Esophagus squamous epithelium (tissue), 5 donors: ENCODE results near the gene GALNT3. TPM values are rescaled to one million over a fixed set of nuclear protein-coding genes. Genes with fewer than 3 reads are reported as not detected.

Source experiments
- DNase-seq: peaks from one replicate; lab custom pipeline; 2025; lab: John Stamatoyannopoulos, UW
- H3K27ac ChIP-seq, 4 donors: fragments of 200-600 bp; sonication (generic); one replicate each; pipeline ENCODE4 v1.5.1; 2016 to 2019; ENCODE audit warnings: mild to moderate bottlenecking in 1 of 4
- H3K27me3 ChIP-seq, 4 donors: fragments of 200-600 bp; sonication (generic); 1 replicate in 3 of 4; 2 replicates in 1 of 4; pipeline versions ENCODE4 v1.5.1 to v1.6.0; 2017 to 2021; ENCODE audit warnings: antibody characterized with exemption in 1 of 4
- H3K36me3 ChIP-seq, 3 donors: fragments of 200-600 bp; sonication (generic); one replicate each; pipeline ENCODE4 v1.5.1; 2016 to 2019
- H3K4me1 ChIP-seq, 3 donors: fragments of 200-600 bp; sonication (generic); one replicate each; pipeline ENCODE4 v1.5.1; 2017 to 2019
- H3K4me3 ChIP-seq, 4 donors: fragments of 200-600 bp; sonication (generic); 1 replicate in 3 of 4; 2 replicates in 1 of 4; pipeline ENCODE4 v1.5.1; 2016 to 2019; ENCODE audit warnings: mild to moderate bottlenecking in 2 of 4, moderate library complexity in 1 of 4
- H3K9me3 ChIP-seq, 3 donors: fragments of 200-600 bp; sonication (generic); one replicate each; pipeline ENCODE4 v1.5.1; 2016 to 2019
- CTCF ChIP-seq, 6 experiments: fragments of 450-650 bp in 4 of 6; fragments of 200-600 bp in 2 of 6; sonication (generic) in 2 of 6; IDR thresholded peaks; one replicate each; pipeline ENCODE4 v1.5.1; 2016 to 2019; ENCODE audit warnings: antibody characterized with exemption in 6 of 6, mild to moderate bottlenecking in 4 of 6, moderate library complexity in 4 of 6
- POLR2A ChIP-seq, 4 donors: fragments of 450-650 bp; IDR thresholded peaks; one replicate each; pipeline ENCODE4 v1.6.1; 2017; ENCODE audit warnings: antibody characterized with exemption in 4 of 4, mild to moderate bottlenecking in 4 of 4, moderate library complexity in 3 of 4
- WGBS, 2 donors: methylation state at CpG; one replicate each; pipeline ENCODE4 v1.1.5; 2018; 5-methylcytosine and 5-hydroxymethylcytosine counted together
- intact Hi-C: fragments of 100-400 bp; cut with DNase I; formaldehyde crosslinking; loops from one replicate; pipeline ENCODE4 v1.15.0; 2022
- total RNA-seq, 4 donors: library from RNA; depleted of rRNA; stranded (reverse); fragments of >200 nt; gene quantifications; one replicate each; pipeline ENCODE4 v1.1.0, GENCODE V29; 2016
- donor health status: DM: yes; HTN: yes; CAD: no.

Gene GALNT3
- total RNA-seq, 4 donors from 2014 or later = 28.4 to 76.0 (median 43.3) TPM

- H3K9me3 ChIP-seq = no peaks in the 10 kb centered on the region
- peaks cover 0 to 15% (median 0%) of the 10 kb centered on the region in 3 donors for H3K36me3 ChIP-seq
- H3K4me1 ChIP-seq = peaks cover 0 to 10% (median 0%) of the 10 kb centered on the region in 3 donors
- no peak overlapping the region for H3K27ac ChIP-seq
- TF ChIP-seq POLR2A (IDR thresholded peaks at IDR 0.05) (no peak), CTCF (IDR thresholded peaks at IDR 0.05) (no peak)
- WGBS, 2 donors = 93 to 97% methylated on average over 3 of the region's 3 CpGs
- no peak overlapping the region for H3K4me3 ChIP-seq
- H3K27me3 ChIP-seq = no peaks in the 10 kb centered on the region
- intact Hi-C loops = no loop called here
- no peak for DNase-seq
Observed at GRCh38 chr2:165772183-165772582, 21.9 kb downstream of the GALNT3 start.

GRCh38 chr2:165766326-165766927, 27.6 kb downstream of the GALNT3 start:
- H3K4me3 ChIP-seq = no peak overlapping the region
- H3K36me3 ChIP-seq = peaks cover 0 to 14% (median 0%) of the 10 kb centered on the region in 3 donors
- no peaks in the 10 kb centered on the region for H3K4me1 ChIP-seq
- TF ChIP-seq CTCF (IDR thresholded peaks at IDR 0.05) (no peak), POLR2A (IDR thresholded peaks at IDR 0.05) (no peak)
- H3K9me3 ChIP-seq = no peaks in the 10 kb centered on the region
- H3K27me3 ChIP-seq = no peaks in the 10 kb centered on the region
- intact Hi-C loops = no loop called here
- no peak for DNase-seq
- no peak overlapping the region for H3K27ac ChIP-seq

- peaks cover 0 to 39% (median 0%) of the 10 kb centered on the region in 3 donors for H3K36me3 ChIP-seq
- intact Hi-C loops = no loop called here
- H3K4me1 ChIP-seq = no peaks in the 10 kb centered on the region
- H3K27ac ChIP-seq = no peak overlapping the region
- WGBS, 2 donors = 70 to 71% methylated on average over 4 of the region's 4 CpGs
- no peaks in the 10 kb centered on the region for H3K9me3 ChIP-seq
- no peak for DNase-seq
- H3K4me3 ChIP-seq = no peak overlapping the region
- TF ChIP-seq CTCF (IDR thresholded peaks at IDR 0.05) = no peak
- no peak for TF ChIP-seq POLR2A (IDR thresholded peaks at IDR 0.05)
- H3K27me3 ChIP-seq = no peaks in the 10 kb centered on the region
Observed at GRCh38 chr2:165762723-165763122, 31.3 kb downstream of the GALNT3 start.

- 62 to 74% methylated on average over 4 of the region's 4 CpGs for WGBS, 2 donors
- Histone ChIP-seq H3K36me3 (peaks cover 0 to 74% (median 0%) of the 10 kb centered on the region in 3 donors), H3K4me1 (no peaks in the 10 kb centered on the region), H3K4me3 (no peak overlapping the region), H3K9me3 (no peaks in the 10 kb centered on the region), H3K27ac (no peak overlapping the region), H3K27me3 (no peaks in the 10 kb centered on the region)
- DNase-seq = no peak
- intact Hi-C loops = no loop called here
- TF ChIP-seq POLR2A (IDR thresholded peaks at IDR 0.05) (no peak), CTCF (IDR thresholded peaks at IDR 0.05) (no peak)
Observed at GRCh38 chr2:165757906-165758675, 36.0 kb downstream of the GALNT3 start.

- no peak overlapping the region for H3K4me3 ChIP-seq
- DNase-seq = no peak
- TF ChIP-seq CTCF (IDR thresholded peaks at IDR 0.05) = no peak
- TF ChIP-seq POLR2A (IDR thresholded peaks at IDR 0.05) = no peak
- intact Hi-C loops = no loop called here
- H3K9me3 ChIP-seq = no peaks in the 10 kb centered on the region
- peaks cover 0 to 42% (median 0%) of the 10 kb centered on the region in 3 donors for H3K36me3 ChIP-seq
- H3K27me3 ChIP-seq = no peaks in the 10 kb centered on the region
- no peaks in the 10 kb centered on the region for H3K4me1 ChIP-seq
- H3K27ac ChIP-seq = no peak overlapping the region
- 89% methylated on average over 7 to 8 of the region's 8 CpGs for WGBS, 2 donors
Observed at GRCh38 chr2:165746501-165746900, 47.5 kb downstream of the GALNT3 start.
